CD4-positive, alpha-beta T cell treated with Interleukin-12 subunit alpha and Interleukin-12 subunit beta, for 1 hour (primary cell): ENCODE measurements around the gene NCOA3.

Source experiments
- DNase-seq: peaks from one replicate; pipeline ENCODE4 v3.0.0-alpha.2; 2020

Gene NCOA3

DNA sequence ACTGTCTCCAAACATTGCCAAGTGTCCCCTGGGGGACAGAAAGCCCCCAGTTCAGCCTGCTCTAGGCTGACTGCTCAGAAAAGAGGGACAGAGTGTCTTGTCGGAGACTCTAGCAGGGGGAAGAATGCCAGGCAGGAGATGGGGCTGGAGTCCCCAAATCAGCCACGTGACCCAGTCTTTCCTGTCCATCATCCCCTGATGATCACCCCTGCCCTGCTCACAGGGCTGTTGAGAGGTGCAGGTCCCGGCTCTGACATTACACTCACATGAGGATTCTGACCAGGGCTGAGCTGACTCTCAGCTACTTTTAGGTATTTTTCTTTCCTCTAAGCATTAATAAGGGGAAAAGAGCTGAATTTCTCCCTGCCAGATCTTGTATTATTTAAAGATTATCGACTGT, 167.8 kb downstream of the NCOA3 start:
- DNase-seq = no peak

GRCh38 chr20:47669927-47670890, 168.5 kb downstream of the NCOA3 start:
- no peak for DNase-seq

- no peak for DNase-seq
Observed at GRCh38 chr20:47670913-47671312, 169.2 kb downstream of the NCOA3 start.

DNA sequence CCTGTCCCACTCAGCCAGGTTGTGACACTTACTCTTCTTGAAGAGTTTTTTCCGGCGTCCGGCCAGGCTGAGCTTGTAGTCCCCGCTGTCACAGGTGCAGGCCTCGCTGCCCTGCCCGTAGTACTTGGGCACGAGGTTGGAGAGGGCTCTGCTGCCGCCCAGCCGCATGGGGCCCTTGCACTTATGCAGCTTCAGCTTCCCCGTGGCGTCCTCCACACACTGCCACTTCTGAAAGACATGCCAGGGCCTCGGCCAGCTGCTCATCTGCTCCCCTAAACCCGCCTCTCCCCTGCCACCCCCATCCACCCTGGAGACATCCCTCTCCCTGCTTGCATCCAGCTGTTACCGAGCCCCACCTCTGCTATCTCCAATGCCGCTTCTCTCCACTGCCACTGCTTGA, 170.5 kb downstream of the NCOA3 start:
- no peak for DNase-seq

- DNase-seq = no peak
Observed at GRCh38 chr20:47672886-47673670, 171.4 kb downstream of the NCOA3 start.

- no peak for DNase-seq
Observed at GRCh38 chr20:47673671-47673955, 171.9 kb downstream of the NCOA3 start.

- DNase-seq = no peak
Observed at GRCh38 chr20:47674145-47674544, 172.5 kb downstream of the NCOA3 start.

DNA sequence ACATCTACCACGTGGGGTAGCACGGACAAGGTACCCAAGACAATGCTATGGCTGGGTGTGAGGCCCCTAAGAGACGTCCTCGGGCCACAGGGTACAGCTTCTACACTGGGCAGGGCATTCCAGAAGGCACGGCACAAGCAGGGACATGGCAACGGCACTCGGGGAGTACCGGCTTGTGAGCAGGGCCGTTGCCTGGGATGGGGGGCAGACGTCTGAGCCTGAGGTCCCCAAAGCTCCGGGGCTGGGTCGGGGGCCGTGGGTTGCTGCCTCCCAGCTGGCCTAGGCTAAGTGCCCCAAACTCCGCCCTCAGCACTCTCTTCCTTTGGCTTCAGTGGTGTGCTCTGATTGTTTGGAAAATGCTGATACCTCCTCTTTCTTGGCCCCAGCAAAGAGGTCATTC, 173.0 kb downstream of the NCOA3 start:
- no peak for DNase-seq

- no peak for DNase-seq
Observed at GRCh38 chr20:47675190-47676142, 173.8 kb downstream of the NCOA3 start.

- no peak for DNase-seq
Observed at GRCh38 chr20:47676219-47676721, 174.6 kb downstream of the NCOA3 start.

GRCh38 chr20:47676912-47677634, 175.4 kb downstream of the NCOA3 start:
- DNase-seq = no peak

DNA sequence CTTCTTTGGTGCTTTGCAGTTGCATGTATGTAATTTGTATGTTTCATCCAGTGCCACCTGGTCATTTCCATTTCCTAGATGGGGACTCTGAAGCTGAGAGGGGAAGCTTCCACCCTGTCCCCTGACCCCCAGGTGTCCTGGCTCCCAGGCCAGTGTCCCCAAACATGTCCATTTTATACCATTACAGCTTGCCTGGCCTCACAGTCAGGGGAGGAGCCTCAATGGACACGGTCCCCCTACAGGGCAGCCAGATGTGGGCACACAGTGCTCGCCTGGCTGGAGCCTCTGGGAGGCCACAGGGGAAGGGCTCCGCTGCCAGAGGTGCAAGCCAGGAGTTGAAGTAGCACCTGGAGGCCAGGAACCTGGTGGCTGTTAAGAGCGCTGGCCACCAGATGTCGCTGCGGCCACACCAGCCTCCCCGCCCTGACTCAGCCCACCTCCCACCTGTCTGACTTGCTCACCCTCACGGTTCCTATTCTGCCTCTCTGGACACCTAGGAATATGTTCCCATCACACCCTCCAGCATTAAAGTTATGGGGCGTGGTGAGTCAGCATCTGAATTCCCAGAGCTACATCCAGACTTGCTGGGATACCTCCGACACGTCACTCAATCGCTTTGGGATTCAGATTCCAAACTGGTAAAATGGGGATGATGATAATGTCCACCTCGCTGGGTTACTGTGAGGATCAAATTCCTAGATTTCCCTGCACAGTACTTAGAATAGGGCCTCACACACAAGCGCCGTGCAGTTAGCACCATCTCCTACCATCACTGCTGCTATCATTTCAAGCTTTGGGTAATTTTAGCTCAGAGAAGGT, 176.2 kb downstream of the NCOA3 start:
- peak; percentile 44 for DNase-seq

DNA sequence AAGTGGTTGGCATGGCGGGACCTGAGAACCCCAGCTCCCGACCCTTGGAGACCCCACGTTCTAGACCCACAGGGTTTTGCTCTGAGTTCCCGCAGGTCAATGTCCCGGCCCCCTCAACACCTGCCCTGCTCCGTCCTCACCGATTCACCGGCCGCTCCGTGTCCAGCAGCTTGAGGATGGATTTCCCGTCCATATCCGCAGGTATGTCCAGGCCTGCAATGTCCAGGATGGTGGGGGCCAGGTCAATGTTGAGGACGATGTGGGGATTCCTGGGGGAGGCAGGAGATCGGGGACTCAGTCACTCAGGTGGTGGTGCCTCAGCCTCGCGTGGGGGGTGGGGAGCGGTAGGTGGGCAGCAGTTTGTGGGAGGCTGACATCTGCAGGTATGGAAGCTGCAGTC, 176.8 kb downstream of the NCOA3 start:
- no peak for DNase-seq

- DNase-seq = no peak
Observed at GRCh38 chr20:47679462-47679861, 177.8 kb downstream of the NCOA3 start.

- no peak for DNase-seq
Observed at GRCh38 chr20:47680804-47681529, 179.3 kb downstream of the NCOA3 start.

DNA sequence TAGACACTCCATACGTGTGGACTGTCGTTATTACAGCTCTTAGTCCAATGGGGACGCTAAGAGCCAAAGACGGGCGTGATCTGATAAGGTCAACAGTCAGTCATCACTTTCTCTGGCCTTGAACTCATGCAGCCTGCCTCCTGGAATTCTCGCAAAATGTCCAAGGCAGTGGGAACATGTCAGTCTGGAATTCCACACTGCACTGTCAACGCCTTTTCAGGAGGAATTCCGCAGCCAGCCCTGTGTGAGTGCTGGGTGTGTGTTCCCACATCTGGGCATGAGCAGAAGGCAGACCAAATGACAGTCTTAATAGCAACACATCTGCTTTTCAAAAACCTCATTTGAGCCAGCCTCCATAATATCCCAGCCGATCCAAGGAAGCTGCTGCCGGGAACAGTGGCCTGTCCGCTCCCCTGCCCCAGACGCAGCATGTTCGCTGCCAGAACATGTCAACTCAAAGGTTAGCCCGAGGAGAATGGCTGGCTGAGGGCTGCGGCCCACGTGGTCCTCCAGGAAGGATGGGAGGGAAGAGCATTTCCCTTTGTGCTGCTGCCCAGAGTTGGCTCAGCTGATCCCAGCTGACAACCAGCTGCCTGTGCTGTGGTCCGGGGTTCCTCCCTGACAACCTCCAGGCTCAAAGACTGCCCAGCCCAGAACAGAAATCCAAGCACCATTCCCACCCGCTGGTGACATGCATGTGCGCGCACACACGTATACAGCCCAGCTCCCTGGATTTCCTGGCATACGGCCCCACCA, 180.5 kb downstream of the NCOA3 start:
- no peak for DNase-seq

- DNase-seq = no peak
Observed at GRCh38 chr20:47682916-47683315, 181.2 kb downstream of the NCOA3 start.

GRCh38 chr20:47684306-47685080, 182.8 kb downstream of the NCOA3 start:
- no peak for DNase-seq

DNA sequence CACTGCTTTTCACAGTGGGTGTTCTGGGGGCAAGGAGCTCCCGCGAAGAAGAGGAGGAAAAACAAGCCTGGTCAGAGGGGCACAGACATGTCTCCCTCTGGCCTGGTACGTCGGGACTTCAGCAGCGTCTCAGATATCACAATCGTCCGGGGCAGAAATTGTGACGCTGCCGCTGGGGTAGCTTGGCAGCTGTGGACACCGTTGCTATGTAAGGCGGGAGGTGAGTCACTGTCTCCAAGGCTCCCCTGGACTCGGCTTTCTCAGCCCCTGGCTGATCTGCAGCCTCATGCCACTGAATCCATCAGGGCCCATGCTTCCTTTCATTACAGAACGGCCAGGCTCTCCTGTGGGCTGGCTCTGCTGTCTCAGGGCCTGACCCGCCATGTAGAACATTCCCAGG, 184.9 kb downstream of the NCOA3 start:
- DNase-seq = no peak
